ENCODE data around the gene RNF13. TPM values are rescaled to one million over a fixed set of nuclear protein-coding genes. Genes with fewer than 3 reads are reported as not detected.
A peak's percentile ranks its signal among the peaks of the same experiment; 100 is the strongest.
"Not testable (repeated sequence)": the region's sequence is repeated elsewhere in the genome, so short reads cannot be mapped to it uniquely, and the experiment has no call there.

RNF13 gene
- total RNA-seq, 1 experiment from 2014 or later = 94.5 TPM

DNA sequence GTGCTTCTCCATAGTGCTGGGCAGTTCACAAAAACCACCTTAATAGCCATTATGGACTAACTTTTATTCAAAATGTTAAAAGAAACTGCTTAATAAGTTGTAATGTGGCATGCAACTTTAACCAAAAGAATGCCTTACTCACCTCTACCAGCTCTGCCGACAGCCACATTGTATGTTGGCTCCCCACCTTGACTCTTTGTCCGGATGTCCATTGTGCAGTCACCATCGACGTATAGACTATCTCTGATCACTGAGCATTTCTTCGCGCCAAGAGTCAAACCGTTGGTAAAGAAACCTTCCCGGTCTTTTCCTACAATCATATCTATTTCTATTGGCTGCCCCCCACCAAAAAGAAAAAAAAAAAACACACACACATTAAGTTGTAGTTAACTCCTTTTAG, 155.2 kb downstream of the RNF13 start:
- no peak for DNase-seq (ENCODE audit: low spot score)
- in situ Hi-C loops (cut with HindIII; ENCODE audit: low sequenced_read_pairs) = no loop called here

DNA sequence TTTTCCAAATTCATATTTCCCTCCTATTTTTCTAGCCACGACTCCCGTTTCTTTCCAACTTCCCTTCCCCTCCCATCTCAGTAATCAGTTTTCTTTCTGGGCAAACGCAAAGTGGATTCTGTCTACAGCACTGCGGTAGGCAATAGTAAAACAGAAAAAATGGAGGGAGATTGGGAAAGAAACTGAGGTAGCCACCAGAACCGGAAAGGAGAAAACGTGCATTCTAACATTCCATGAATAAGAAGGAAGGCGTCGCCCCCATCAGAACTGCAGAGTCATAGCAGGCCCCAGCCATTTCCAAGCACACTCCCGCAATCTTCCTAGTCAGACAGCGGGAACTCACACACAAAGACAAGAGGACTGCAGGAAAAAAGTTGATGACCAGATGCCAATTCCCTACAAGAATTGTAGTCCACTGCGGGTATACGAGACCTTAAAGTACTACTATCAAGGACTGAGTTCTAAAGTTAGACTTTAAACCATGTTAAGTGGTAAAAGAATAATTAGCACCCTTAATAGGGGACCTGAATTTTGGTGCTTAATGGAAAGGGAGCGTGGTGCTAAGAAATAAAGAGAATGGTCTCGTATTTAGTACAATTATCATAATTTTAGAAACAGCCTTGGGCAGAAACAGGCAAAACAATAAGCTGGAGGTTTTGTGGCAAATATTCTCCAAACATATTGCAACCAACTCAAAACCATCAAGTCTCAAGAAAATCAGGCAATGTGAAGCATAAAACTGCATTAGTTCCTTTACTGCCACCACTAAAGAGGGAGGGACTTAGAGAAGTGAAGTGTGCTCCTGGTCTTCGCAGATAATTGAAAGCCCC, 156.3 kb downstream of the RNF13 start:
- in situ Hi-C loops (cut with HindIII; ENCODE audit: low sequenced_read_pairs) = no loop called here
- DNase-seq (ENCODE audit: low spot score) = peak; percentile 76

DNA sequence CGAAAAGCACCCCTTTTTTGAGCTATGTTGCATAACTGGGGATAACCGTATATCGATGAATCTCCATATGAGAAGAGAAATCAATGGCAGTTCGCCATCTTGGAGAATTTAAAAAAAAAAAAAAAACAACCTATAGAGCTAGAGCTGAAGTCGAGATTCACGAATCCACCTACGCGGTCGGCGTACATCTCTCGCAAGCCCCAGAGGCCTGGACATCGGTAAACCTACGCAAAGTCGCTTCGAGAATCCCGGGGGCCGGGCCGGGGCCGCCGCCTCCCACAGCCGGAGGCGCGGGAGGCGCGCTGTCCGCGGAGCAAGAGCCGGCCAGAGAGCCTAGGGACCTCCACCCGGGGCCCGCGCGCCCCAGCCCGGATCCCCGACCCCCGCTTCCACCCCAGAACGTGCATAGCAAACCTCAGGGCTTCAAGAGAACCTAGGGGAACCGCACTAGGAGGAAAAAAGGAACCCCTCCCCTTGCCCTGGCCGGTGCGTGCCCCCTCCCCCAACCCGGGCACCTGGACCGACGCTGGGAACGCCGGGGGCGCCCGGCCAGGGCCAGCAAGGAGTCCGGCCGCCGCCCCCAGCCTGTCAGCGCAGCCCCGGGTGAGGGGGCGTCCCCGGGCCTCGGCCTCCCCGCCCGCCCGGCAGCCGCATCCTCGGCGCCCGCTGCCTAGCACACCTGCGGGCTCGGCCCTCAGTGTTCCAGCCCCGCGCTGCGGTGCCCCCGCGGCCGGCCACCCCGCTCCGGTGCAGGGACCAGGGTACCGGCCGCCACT, 157.1 kb downstream of the RNF13 start:
- DNase-seq (ENCODE audit: low spot score) = peak; percentile 90
- in situ Hi-C loops (cut with HindIII; ENCODE audit: low sequenced_read_pairs) = no loop called here

- in situ Hi-C loops (cut with HindIII; ENCODE audit: low sequenced_read_pairs) = no loop called here
- peak; percentile 69 for DNase-seq (ENCODE audit: low spot score)
Measured at GRCh38 chr3:149970716-149971402, 157.8 kb downstream of the RNF13 start, which contains the start of gene PFN2. PFN2 (minus strand) TSS chr3:149970895; CDS start chr3:149970856, 39 bp downstream.

- DNase-seq (ENCODE audit: low spot score) = peak; percentile 73
- in situ Hi-C loops (cut with HindIII; ENCODE audit: low sequenced_read_pairs) = no loop called here
Measured at GRCh38 chr3:149971403-149972075, 158.5 kb downstream of the RNF13 start.

DNA sequence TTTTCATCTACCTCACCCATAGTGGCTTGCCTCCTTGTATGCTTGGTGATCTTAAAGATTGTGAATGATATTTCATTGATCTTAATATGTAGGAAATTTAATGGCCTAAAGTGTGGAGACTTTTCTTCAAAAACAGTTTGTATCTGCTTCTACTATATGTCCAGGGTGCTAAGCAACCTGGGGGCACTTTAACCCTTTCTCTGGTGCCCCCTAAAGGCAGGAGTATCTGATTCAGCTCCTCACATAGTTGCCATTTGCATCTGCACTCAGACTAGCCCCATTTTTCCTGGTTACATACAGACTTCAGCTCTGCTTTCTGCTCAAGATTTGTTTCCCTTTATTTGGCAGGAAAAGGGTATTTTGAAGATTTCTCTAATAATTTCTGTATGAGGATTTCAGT, 162.9 kb downstream of the RNF13 start:
- in situ Hi-C loops (cut with HindIII; ENCODE audit: low sequenced_read_pairs) = no loop called here
- DNase-seq (ENCODE audit: low spot score) = no peak

- in situ Hi-C loops (cut with HindIII; ENCODE audit: low sequenced_read_pairs) = no loop called here
- no peak for DNase-seq (ENCODE audit: low spot score)
Measured at GRCh38 chr3:149977386-149977785, 164.4 kb downstream of the RNF13 start.

DNA sequence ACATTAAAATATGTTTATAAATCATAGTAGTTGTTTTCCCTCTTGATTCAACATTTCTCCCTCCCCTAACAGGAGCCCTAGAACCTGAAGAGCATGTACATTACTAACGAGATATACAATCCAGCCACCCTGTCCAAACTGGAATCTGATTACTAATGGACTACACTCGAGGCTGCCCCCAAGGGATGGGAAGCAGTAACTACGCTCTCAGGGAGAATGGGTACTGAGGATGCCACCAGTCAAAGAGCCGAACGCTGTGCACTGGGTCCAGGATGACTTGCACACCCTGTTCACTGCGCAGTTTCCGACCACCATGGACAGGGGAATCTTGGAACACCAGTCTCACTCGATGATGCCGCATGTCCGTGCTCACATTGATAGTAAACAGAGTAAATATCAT, 169.0 kb downstream of the RNF13 start:
- in situ Hi-C loops (cut with HindIII; ENCODE audit: low sequenced_read_pairs) = not testable (repeated sequence)

DNA sequence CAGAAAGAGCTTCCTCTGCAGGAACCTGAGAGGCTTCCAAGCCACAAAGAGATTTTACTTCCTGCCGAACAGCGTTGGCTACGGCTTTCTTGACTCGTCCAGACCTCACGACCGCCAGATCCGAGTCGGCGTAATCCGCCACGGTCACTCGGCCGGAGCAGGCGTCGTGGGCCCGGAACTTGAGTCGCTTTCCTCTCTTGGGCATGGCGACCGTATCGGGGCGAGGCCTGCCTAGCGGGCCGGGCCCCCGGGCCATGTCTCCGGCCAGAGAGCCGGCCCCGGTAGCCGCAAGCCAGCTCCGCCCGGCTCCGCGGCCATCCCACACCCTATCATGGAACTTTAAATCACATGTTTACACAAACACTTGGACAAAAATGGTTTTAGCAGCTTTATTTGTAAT, 170.0 kb downstream of the RNF13 start:
- DNase-seq (ENCODE audit: low spot score); in situ Hi-C loops (cut with HindIII; ENCODE audit: low sequenced_read_pairs): not testable (repeated sequence)

More for the DNA sequence above, 169.0 kb downstream of the RNF13 start:
- not testable (repeated sequence) for DNase-seq (ENCODE audit: low spot score)

GRCh38 chr3:149983628-149984027, 170.6 kb downstream of the RNF13 start:
- in situ Hi-C loops (cut with HindIII; ENCODE audit: low sequenced_read_pairs) = no loop called here
- no peak for DNase-seq (ENCODE audit: low spot score)

DNA sequence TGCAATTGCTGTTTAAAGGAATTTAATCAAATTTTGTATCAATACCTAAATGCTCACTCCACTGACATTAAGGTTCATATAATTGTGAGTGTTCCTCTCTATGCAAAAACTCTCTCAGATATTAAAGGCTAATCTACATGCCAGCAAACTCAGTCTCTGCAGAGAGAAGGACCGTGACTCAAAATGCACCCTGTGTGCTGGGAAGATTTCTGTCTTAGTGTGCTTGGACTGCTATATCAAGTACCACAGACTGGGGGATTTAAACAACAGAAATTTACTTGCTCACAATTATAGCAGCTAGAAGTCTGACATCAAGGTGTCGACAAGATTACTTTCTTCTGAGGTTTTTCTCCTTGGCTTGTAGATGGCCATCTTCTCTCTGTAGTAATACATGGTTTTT, 176.3 kb downstream of the RNF13 start:
- in situ Hi-C loops (cut with HindIII; ENCODE audit: low sequenced_read_pairs) = no loop called here
- DNase-seq (ENCODE audit: low spot score) = no peak

DNA sequence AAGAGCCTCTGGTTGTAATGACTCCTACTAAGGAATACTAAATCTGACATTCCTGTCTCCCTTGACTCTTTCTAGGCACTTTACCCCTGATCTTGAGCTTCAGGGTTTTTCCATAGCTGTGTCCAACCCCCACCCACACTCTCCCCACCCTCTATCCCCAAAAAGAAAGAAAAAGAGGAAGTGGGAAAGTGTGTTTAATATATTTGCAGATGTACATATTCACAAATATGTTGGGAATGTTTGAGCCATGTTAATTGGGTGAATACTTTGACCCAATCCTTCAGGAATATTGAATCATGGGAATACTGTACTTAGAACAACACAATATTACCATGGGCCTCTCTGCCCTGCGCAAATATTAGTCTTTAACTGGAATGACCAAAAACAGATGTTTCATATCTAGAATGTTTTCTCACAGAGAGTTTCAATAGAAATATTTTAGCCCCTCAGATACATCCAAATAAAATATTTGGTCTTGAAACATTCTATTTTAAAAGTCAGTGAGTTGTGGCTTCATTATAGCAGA, 177.5 kb downstream of the RNF13 start:
- DNase-seq (ENCODE audit: low spot score) = no peak
- in situ Hi-C loops (cut with HindIII; ENCODE audit: low sequenced_read_pairs) = no loop called here

DNA sequence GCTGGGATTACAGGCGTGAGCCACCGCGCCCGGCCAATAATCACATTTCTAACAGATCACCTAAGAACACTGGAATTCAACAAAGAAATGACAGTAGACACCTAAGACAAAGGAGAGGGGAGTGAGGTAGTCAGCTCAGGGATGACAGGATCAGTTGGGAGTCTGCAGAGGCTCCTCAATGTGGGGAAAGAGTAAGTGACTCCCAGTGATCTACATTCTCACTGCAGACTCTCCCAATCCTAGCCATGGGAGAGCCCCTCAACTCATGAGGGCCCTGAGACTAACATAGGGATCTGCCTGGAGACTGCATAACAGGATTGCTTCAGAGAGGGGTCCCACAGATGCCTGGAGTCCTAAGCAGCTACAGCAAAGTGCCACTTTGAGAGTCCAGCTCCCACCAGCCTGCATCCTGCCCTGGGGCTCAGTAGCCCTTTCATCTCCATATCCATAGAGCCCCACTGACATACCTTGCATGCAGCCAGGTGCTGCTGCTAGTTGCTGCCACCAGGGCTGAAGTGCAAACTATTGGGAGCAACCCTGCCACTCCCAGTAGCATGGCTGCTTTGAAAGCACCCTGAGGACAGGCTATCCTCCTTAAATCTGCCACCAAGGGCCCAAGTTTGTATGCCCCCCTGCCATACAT, 179.5 kb downstream of the RNF13 start:
- no peak for DNase-seq (ENCODE audit: low spot score)
- in situ Hi-C loops (cut with HindIII; ENCODE audit: low sequenced_read_pairs) = no loop called here

- DNase-seq (ENCODE audit: low spot score) = no peak
- in situ Hi-C loops (cut with HindIII; ENCODE audit: low sequenced_read_pairs) = no loop called here
Measured at GRCh38 chr3:149998946-149999345, 185.9 kb downstream of the RNF13 start.

- no peak for DNase-seq (ENCODE audit: low spot score)
- in situ Hi-C loops (cut with HindIII; ENCODE audit: low sequenced_read_pairs) = no loop called here
Measured at GRCh38 chr3:149999421-149999820, 186.4 kb downstream of the RNF13 start.

DNA sequence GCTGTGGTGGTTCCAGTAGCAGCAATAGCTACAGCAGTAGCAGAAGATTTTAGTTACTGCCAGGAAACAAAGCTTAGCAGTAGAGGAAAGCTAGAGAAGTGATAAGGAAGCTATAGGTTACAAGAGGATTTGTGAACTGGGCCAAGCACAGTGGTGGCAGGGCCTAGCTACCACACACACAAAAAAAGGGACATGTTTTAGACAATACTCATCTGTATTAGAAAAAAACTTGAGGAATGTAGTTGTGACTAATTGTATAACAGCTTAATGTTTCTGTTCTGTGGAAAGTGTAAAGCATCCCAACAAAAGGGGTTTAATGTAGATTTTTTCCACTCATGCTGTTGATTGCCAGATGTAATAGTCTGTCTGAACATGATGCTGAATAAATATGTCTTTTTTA, 187.6 kb downstream of the RNF13 start:
- in situ Hi-C loops (cut with HindIII; ENCODE audit: low sequenced_read_pairs) = no loop called here
- DNase-seq (ENCODE audit: low spot score) = no peak

DNA sequence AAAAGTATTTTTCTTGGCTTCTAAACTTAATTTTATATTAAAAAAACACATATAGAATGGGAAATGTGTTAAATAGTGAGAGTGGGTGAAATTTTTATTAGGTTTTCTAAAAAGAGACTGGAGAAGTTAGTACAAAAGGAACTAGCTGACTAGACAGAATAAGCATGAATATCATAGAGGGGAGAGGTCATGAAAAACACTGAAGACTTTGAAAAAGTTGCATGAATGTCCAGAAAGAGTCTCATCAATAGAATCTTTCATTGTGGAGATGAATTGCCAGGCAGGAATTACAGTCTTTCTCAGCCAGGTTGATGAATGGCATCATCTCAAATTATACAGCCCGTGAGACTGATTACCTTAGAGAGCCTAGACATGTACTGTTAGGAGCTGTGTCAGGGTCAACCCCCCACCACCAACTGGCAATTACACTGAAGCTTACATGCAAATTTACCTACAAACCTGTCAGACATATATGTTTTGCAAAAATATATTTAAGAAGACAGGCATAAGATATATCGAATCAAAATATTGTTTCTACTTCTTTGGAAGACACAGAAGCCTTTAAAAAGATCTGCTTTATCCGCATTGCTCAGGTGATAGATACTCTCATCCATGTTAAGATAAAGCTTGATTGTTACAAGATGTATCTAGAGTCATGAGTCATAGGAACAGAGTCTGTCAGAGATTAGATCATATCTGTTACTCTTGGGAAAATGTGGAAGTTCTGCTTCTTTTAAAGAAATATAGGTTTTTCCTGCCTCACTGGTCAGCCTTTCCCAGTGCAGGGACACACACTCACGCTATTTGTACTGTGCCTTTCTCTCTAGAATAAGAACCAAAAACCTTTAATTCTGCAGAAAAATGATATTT, 192.5 kb downstream of the RNF13 start:
- in situ Hi-C loops (cut with HindIII; ENCODE audit: low sequenced_read_pairs) = no loop called here

DNA sequence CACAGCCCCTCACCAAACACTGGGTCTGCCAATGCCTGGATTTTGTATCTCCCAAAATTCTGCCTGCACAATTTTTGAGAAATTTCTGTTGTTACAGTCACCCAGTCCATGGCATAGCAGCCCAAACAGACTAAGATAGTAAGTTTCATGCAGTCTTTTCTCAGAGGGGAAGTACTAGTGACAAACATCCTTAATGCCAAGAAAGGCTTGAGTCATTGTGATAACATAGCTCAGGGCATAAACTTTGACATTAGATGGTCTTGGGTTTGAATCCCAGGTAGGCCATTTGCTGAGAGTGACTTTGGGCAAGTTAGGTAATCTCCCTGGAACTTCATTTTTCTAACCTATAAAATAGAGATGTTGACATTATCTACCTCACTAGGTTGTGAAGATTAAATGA, 193.8 kb downstream of the RNF13 start:
- in situ Hi-C loops (cut with HindIII; ENCODE audit: low sequenced_read_pairs) = no loop called here
- no peak for DNase-seq (ENCODE audit: low spot score)

More for the DNA sequence above, 192.5 kb downstream of the RNF13 start:
- DNase-seq (ENCODE audit: low spot score) = no peak

All from G401 (cell line).